SK-N-SH (cell line): Measurements from ENCODE around the gene MLST8. TPM values are rescaled to one million over a fixed set of nuclear protein-coding genes. Genes with fewer than 3 reads are reported as not detected.

Source experiments
- CTCF ChIA-PET: fragments of 300-600, 350-600 bp; formaldehyde crosslinking; extraction: SDS; loops from one replicate; lab custom pipeline; 2021; lab: Yijun Ruan, JAX
- POLR2A ChIA-PET: fragments of 350-600 bp; sonication (Branson Sonifier 250); formaldehyde crosslinking; extraction: SDS; loops from one replicate; lab custom pipeline; 2020; ENCODE audit warnings: antibody characterized with exemption, inconsistent platforms; lab: Yijun Ruan, JAX
- DNase-seq: peaks from one replicate; pipeline ENCODE4 v3.0.0; 2012
- H2AFZ ChIP-seq: fragments of 200-600 bp; sonication (generic); 2 replicates; pipeline ENCODE4 v1.8.1; 2016; ENCODE audit warnings: antibody characterized with exemption, mild to moderate bottlenecking, low read depth
- H3F3A ChIP-seq: fragments of 200-600 bp; sonication (generic); replicated peaks from 2 replicates; pipeline ENCODE3; 2016; ENCODE audit warnings: antibody characterized with exemption, mild to moderate bottlenecking; ENCODE audit not compliant: insufficient read depth
- H3K27ac ChIP-seq, 2 experiments: fragments of 200-500 bp in 1 of 2; fragments of 200-600 bp in 1 of 2; sonication (Bioruptor generic) in 1 of 2; sonication (generic), shearing (Covaris generic) in 1 of 2; 2 replicates each; pipeline versions ENCODE4 v1.5.1 to v1.6.1; 2014 to 2016; ENCODE audit warnings: low read depth in 2 of 2, inconsistent platforms in 1 of 2, low read length in 1 of 2, mild to moderate bottlenecking in 1 of 2, mixed read lengths in 1 of 2
- H3K27me3 ChIP-seq: fragments of 200-600 bp; sonication (generic), shearing (Covaris generic); 2 replicates; pipeline ENCODE4 v1.6.1; 2016; ENCODE audit warnings: mixed run types; ENCODE audit not compliant: insufficient read depth
- H3K36me3 ChIP-seq, 2 experiments: fragments of 200-500 bp in 1 of 2; fragments of 200-600 bp in 1 of 2; sonication (Bioruptor generic) in 1 of 2; sonication (generic) in 1 of 2; replicated peaks in 1 of 2; 2 replicates each; pipeline versions ENCODE3 to v1.5.1; 2014 to 2016; ENCODE audit warnings: low read length in 1 of 2, mild to moderate bottlenecking in 1 of 2; ENCODE audit not compliant: insufficient read depth in 2 of 2, control insufficient read depth in 1 of 2
- H3K4me1 ChIP-seq, 2 experiments: fragments of 200-500 bp in 1 of 2; fragments of 200-600 bp in 1 of 2; sonication (Bioruptor generic) in 1 of 2; sonication (generic), shearing (Covaris generic) in 1 of 2; 2 replicates each; pipeline versions ENCODE4 v1.5.1 to v1.6.1; 2014 to 2016; ENCODE audit warnings: low read depth in 1 of 2, low read length in 1 of 2, mixed run types in 1 of 2; ENCODE audit not compliant: insufficient read depth in 2 of 2, control insufficient read depth in 1 of 2
- H3K4me2 ChIP-seq: fragments of 200-600 bp; sonication (generic), shearing (Covaris generic); 2 replicates; pipeline ENCODE4 v1.6.1; 2017; ENCODE audit warnings: mixed run types
- H3K4me3 ChIP-seq, 2 experiments: fragments of 200-500 bp in 1 of 2; fragments of 200-600 bp in 1 of 2; sonication (Bioruptor generic) in 1 of 2; sonication (generic), shearing (Covaris generic) in 1 of 2; 2 replicates each; pipeline versions ENCODE4 v1.5.1 to v1.8.1; 2014 to 2016; ENCODE audit warnings: low read depth in 2 of 2, inconsistent platforms in 1 of 2, low read length in 1 of 2, mild to moderate bottlenecking in 1 of 2, mixed read lengths in 1 of 2, moderate library complexity in 1 of 2
- H3K79me2 ChIP-seq: fragments of 200-600 bp; sonication (generic); 2 replicates; pipeline ENCODE4 v1.8.1; 2017; ENCODE audit warnings: mild to moderate bottlenecking; ENCODE audit not compliant: insufficient read depth
- H3K9ac ChIP-seq: fragments of 200-600 bp; sonication (generic); 2 replicates; pipeline ENCODE4 v1.6.1; 2017; ENCODE audit warnings: mixed run types
- H3K9me2 ChIP-seq: fragments of 200-600 bp; sonication (generic); 2 replicates; pipeline ENCODE4 v1.6.1; 2017; ENCODE audit warnings: mixed run types
- H3K9me3 ChIP-seq: fragments of 200-600 bp; sonication (generic); 2 replicates; pipeline ENCODE4 v1.6.1; 2017; ENCODE audit warnings: mixed run types, mild to moderate bottlenecking, moderate library complexity
- H4K20me1 ChIP-seq: fragments of 200-600 bp; sonication (generic); 2 replicates; pipeline ENCODE4 v1.6.1; 2017; ENCODE audit warnings: mild to moderate bottlenecking, mixed run types; ENCODE audit not compliant: insufficient read depth
- CHD2 ChIP-seq: fragments of 150-350 bp; IDR thresholded peaks from 2 replicates; pipeline ENCODE4 v1.6.1; 2018; ENCODE audit warnings: low read length; ENCODE audit not compliant: partially characterized antibody
- EP300 ChIP-seq, 2 experiments: IDR thresholded peaks; 2 replicates each; pipeline versions ENCODE4 v1.4.0 to v1.6.1; 2012; ENCODE audit warnings: borderline replicate concordance in 1 of 2, low read depth in 1 of 2, low read length in 1 of 2
- EZH2phosphoT487 ChIP-seq: fragments of 200-600 bp; sonication (generic); IDR thresholded peaks from 2 replicates; pipeline ENCODE4 v1.6.1; 2017; ENCODE audit warnings: low read depth, mixed run types, mild to moderate bottlenecking, antibody characterized with exemption, moderate library complexity, borderline replicate concordance
- FOSL2 ChIP-seq: IDR thresholded peaks from 2 replicates; pipeline ENCODE4 v1.4.0; 2012; ENCODE audit warnings: low read depth, mild to moderate bottlenecking, moderate library complexity, borderline replicate concordance
- FOXM1 ChIP-seq: IDR thresholded peaks from 2 replicates; pipeline ENCODE4 v1.4.0; 2012; ENCODE audit warnings: low read depth, mild to moderate bottlenecking
- NFIC ChIP-seq: IDR thresholded peaks from 2 replicates; pipeline ENCODE4 v1.4.0; 2012; ENCODE audit warnings: borderline replicate concordance
- NRF1 ChIP-seq: IDR thresholded peaks from 2 replicates; pipeline ENCODE4 v1.6.1; 2012; ENCODE audit warnings: low read depth, mild to moderate bottlenecking, low read length
- POLR2AphosphoS5 ChIP-seq: IDR thresholded peaks from 2 replicates; pipeline ENCODE4 v1.6.1; 2012; ENCODE audit warnings: low read depth, low read length
- RAD21 ChIP-seq: IDR thresholded peaks from 2 replicates; pipeline ENCODE4 v1.6.1; 2012; ENCODE audit warnings: mild to moderate bottlenecking, low read length
- RCOR1 ChIP-seq: fragments of 150-350 bp; IDR thresholded peaks from 2 replicates; pipeline ENCODE4 v1.6.1; 2017; ENCODE audit warnings: antibody characterized with exemption, low read length
- RFX5 ChIP-seq: IDR thresholded peaks from 2 replicates; pipeline ENCODE4 v1.6.1; 2012; ENCODE audit warnings: mild to moderate bottlenecking, improper control_type of control experiment, low read length
- RXRA ChIP-seq: IDR thresholded peaks from 2 replicates; pipeline ENCODE4 v1.4.0; 2012; ENCODE audit warnings: low read depth, mild to moderate bottlenecking, borderline replicate concordance
- SIN3A ChIP-seq: IDR thresholded peaks from 2 replicates; pipeline ENCODE4 v1.6.1; 2012; ENCODE audit warnings: low read depth, mild to moderate bottlenecking, low read length, moderate library complexity, borderline replicate concordance
- SMC3 ChIP-seq: IDR thresholded peaks from 2 replicates; pipeline ENCODE4 v1.6.1; 2012; ENCODE audit warnings: low read depth, low read length, improper control_type of control experiment
- TAF1 ChIP-seq: IDR thresholded peaks from 2 replicates; pipeline ENCODE4 v1.6.1; 2012; ENCODE audit warnings: low read depth, mild to moderate bottlenecking, low read length, moderate library complexity, borderline replicate concordance
- TCF12 ChIP-seq: IDR thresholded peaks from 2 replicates; pipeline ENCODE4 v1.4.0; 2012
- TEAD4 ChIP-seq: IDR thresholded peaks from 2 replicates; pipeline ENCODE4 v1.4.0; 2012; ENCODE audit warnings: mild to moderate bottlenecking, borderline replicate concordance; ENCODE audit not compliant: insufficient read depth
- YY1 ChIP-seq: IDR thresholded peaks from 2 replicates; pipeline ENCODE4 v1.4.0; 2012; ENCODE audit warnings: low read depth, mild to moderate bottlenecking
- WGBS: methylation state at CpG from one replicate; pipeline ENCODE4 v1.1.6; 2017; ENCODE audit warnings: low lambda C conversion rate; 5-methylcytosine and 5-hydroxymethylcytosine counted together
- polyA plus RNA-seq, 3 experiments: library from polyadenylated mRNA; depleted of rRNA; stranded (reverse); fragments of >200 nt; gene quantifications; 2 replicates each; pipeline ENCODE4 v1.2.3, GENCODE V29; 2012
- TF ChIP-seq, protein P1 (sequence below): IDR thresholded peaks from 2 replicates; pipeline ENCODE4 v1.4.0; 2012; ENCODE audit warnings: low read depth, borderline replicate concordance
- TF ChIP-seq, protein P2 (sequence below): fragments of 150-350 bp; IDR thresholded peaks from 2 replicates; pipeline ENCODE4 v1.6.1; 2017; ENCODE audit warnings: antibody characterized with exemption, low read length, low read depth, borderline replicate concordance
- TF ChIP-seq, protein P3 (sequence below): fragments of 200-600 bp; sonication (generic); IDR thresholded peaks from 2 replicates; pipeline ENCODE4 v1.6.1; 2017; ENCODE audit warnings: antibody characterized with exemption, mild to moderate bottlenecking, moderate library complexity
- TF ChIP-seq, protein P4 (sequence below): IDR thresholded peaks from 2 replicates; pipeline ENCODE4 v1.4.0; 2012; ENCODE audit warnings: low read depth

The MLST8 gene
- polyA plus RNA-seq, 1 of the 3 experiments (the other 2 are of a cell fraction) = 85.4 TPM

DNA sequence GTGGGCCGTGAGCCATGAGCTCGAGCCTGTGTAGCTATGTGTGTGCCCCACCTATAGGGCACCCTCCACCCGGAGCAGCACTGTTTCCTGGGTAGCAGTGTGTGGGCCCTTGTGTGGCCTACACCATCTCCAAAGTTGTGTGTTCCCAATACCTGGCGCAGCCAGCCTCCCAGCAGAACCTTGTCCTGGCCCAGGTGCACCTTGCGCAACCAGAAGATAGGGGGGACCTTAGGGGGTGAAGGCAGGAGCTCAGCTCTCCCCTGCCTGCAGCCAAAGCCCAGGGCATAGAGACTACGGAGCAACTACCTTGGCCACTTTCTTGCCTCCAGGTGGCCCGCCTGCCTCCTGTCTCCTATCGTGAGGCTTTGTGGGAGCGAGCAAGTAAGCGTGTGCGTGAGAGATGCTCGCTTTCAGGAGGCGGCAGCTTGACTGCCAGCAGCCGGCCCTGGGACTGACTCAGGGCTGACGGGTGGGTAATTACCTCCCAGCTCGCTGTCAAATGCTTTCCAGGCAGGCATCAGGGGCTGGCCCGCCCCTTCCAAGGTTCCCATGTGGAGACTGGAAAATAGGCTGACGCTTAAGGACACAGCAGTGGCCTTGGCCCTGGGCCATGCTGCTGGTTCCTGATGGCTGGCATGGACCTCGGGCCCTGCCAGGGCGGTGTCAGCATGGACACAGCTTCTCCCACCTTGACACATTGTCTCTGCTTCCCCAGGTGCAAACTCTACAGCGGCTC is 30.7 kb upstream of the MLST8 start (continued):
- TF ChIP-seq TCF12 = no peak
- no peak for TF ChIP-seq FOXM1
- no peak for TF ChIP-seq RXRA
- TF ChIP-seq RCOR1 = no peak

DNA sequence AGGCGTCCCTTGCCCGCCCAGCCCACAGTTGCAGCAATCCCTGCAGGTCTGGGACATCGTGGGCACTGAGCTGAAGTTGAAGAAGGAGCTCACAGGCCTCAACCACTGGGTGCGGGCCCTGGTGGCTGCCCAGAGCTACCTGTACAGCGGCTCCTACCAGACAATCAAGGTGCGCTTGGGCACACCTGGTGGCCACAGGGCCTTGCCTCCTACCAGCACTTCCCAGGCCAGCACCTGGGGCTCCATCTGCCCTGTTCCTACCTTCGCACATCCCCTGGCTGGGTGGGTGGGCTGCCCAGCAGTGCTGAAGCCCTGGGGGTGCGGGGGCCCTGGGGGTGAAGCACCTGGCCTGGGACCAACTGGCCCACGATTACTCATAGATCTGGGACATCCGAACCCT is 29.8 kb upstream of the MLST8 start:
- Histone ChIP-seq H3K27me3 (no peaks in the 10 kb centered on the region), H3K36me3 (peaks cover 0 to 64% of the 10 kb centered on the region in 2 experiments), H3K9ac (no peak overlapping the region), H3K9me2 (no peaks in the 10 kb centered on the region), H3K4me1 (no peaks in the 10 kb centered on the region), H3K27ac (no peak overlapping the region), H3F3A (no peaks in the 10 kb centered on the region), H3K9me3 (no peaks in the 10 kb centered on the region), H3K4me3 (no peak overlapping the region)
- CTCF ChIA-PET = interaction anchor here (1.5 kb wide), 1 partner anchor 19 kb away, joined by 4 read pairs; no protein-coding TSS in a partner anchor
- 100% methylated on average over 1 of the region's 10 CpGs for WGBS
- POLR2A ChIA-PET = interaction anchor here (1.4 kb wide), 1 partner anchor 13 kb away, joined by 4 read pairs; no protein-coding TSS in a partner anchor
- TF ChIP-seq SMC3 (no peak), RCOR1 (no peak), RAD21 (no peak), TEAD4 (no peak), NFIC (no peak), SIN3A (no peak), TAF1 (no peak), YY1 (no peak), EP300 (IDR thresholded peaks at IDR 0.05; ENCODE audit: borderline replicate concordance in 1 of 2, low read depth in 1 of 2, low read length in 1 of 2) (no peak), FOSL2 (no peak), NRF1 (no peak), TCF12 (no peak), RFX5 (no peak), CHD2 (no peak), POLR2AphosphoS5 (no peak), EZH2phosphoT487 (no peak)
- TF ChIP-seq, protein P1, sequence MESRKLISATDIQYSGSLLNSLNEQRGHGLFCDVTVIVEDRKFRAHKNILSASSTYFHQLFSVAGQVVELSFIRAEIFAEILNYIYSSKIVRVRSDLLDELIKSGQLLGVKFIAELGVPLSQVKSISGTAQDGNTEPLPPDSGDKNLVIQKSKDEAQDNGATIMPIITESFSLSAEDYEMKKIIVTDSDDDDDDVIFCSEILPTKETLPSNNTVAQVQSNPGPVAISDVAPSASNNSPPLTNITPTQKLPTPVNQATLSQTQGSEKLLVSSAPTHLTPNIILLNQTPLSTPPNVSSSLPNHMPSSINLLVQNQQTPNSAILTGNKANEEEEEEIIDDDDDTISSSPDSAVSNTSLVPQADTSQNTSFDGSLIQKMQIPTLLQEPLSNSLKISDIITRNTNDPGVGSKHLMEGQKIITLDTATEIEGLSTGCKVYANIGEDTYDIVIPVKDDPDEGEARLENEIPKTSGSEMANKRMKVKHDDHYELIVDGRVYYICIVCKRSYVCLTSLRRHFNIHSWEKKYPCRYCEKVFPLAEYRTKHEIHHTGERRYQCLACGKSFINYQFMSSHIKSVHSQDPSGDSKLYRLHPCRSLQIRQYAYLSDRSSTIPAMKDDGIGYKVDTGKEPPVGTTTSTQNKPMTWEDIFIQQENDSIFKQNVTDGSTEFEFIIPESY = no peak
- TF ChIP-seq, protein P2, sequence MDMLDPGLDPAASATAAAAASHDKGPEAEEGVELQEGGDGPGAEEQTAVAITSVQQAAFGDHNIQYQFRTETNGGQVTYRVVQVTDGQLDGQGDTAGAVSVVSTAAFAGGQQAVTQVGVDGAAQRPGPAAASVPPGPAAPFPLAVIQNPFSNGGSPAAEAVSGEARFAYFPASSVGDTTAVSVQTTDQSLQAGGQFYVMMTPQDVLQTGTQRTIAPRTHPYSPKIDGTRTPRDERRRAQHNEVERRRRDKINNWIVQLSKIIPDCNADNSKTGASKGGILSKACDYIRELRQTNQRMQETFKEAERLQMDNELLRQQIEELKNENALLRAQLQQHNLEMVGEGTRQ = no peak
- TF ChIP-seq, protein P3, sequence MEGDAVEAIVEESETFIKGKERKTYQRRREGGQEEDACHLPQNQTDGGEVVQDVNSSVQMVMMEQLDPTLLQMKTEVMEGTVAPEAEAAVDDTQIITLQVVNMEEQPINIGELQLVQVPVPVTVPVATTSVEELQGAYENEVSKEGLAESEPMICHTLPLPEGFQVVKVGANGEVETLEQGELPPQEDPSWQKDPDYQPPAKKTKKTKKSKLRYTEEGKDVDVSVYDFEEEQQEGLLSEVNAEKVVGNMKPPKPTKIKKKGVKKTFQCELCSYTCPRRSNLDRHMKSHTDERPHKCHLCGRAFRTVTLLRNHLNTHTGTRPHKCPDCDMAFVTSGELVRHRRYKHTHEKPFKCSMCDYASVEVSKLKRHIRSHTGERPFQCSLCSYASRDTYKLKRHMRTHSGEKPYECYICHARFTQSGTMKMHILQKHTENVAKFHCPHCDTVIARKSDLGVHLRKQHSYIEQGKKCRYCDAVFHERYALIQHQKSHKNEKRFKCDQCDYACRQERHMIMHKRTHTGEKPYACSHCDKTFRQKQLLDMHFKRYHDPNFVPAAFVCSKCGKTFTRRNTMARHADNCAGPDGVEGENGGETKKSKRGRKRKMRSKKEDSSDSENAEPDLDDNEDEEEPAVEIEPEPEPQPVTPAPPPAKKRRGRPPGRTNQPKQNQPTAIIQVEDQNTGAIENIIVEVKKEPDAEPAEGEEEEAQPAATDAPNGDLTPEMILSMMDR = no peak
- TF ChIP-seq, protein P4, sequence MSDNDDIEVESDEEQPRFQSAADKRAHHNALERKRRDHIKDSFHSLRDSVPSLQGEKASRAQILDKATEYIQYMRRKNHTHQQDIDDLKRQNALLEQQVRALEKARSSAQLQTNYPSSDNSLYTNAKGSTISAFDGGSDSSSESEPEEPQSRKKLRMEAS = no peak
- TF ChIP-seq, all 33 proteins: peak for 0
- H3K79me2 ChIP-seq = no peaks in the 10 kb centered on the region
- no peak overlapping the region for H2AFZ ChIP-seq
- H3K4me2 ChIP-seq = no peak overlapping the region
- no peaks in the 10 kb centered on the region for H4K20me1 ChIP-seq
- DNase-seq = no peak
